Germinal center (tissue), 1 donor: ENCODE results near the gene AGPAT4.

ENCODE experiments used
- DNase-seq: peaks from one replicate; pipeline ENCODE4 v3.0.0; 2012; ENCODE audit warnings: mixed read lengths, low spot score

The AGPAT4 gene

GRCh38 chr6:161281092-161281491 lies 7.2 kb upstream of the AGPAT4 start:
- no peak for DNase-seq

- no peak for DNase-seq
Measured at GRCh38 chr6:161279677-161280415, 6.0 kb upstream of the AGPAT4 start.

- DNase-seq: no peak
Measured at GRCh38 chr6:161276605-161277155, 2.8 kb upstream of the AGPAT4 start.

GRCh38 chr6:161274898-161275297 lies 1.0 kb upstream of the AGPAT4 start:
- no peak for DNase-seq

GRCh38 chr6:161274488-161274858 lies 612 bp upstream of the AGPAT4 start:
- no peak for DNase-seq

GRCh38 chr6:161273274-161273751 lies 548 bp downstream of the AGPAT4 start:
- no peak for DNase-seq

- DNase-seq: no peak
Measured at GRCh38 chr6:161272635-161273273, 1.1 kb downstream of the AGPAT4 start.

- DNase-seq: no peak
Measured at GRCh38 chr6:161271343-161272030, 2.4 kb downstream of the AGPAT4 start.

- DNase-seq: no peak
Measured at GRCh38 chr6:161270116-161270515, 3.7 kb downstream of the AGPAT4 start.

GRCh38 chr6:161269310-161269709 lies 4.6 kb downstream of the AGPAT4 start:
- no peak for DNase-seq

- no peak for DNase-seq
Measured at GRCh38 chr6:161268531-161269210, 5.2 kb downstream of the AGPAT4 start.

GRCh38 chr6:161266513-161267230 lies 7.2 kb downstream of the AGPAT4 start:
- DNase-seq: no peak

- no peak for DNase-seq
Measured at GRCh38 chr6:161265975-161266374, 7.9 kb downstream of the AGPAT4 start.

- DNase-seq: no peak
Measured at GRCh38 chr6:161265554-161265953, 8.3 kb downstream of the AGPAT4 start.

- DNase-seq: no peak
Measured at GRCh38 chr6:161264181-161264580, 9.7 kb downstream of the AGPAT4 start.

- no peak for DNase-seq
Measured at GRCh38 chr6:161261816-161262215, 12.0 kb downstream of the AGPAT4 start.

- no peak for DNase-seq
Measured at GRCh38 chr6:161261325-161261724, 12.5 kb downstream of the AGPAT4 start.

- no peak for DNase-seq
Measured at GRCh38 chr6:161259302-161259701, 14.6 kb downstream of the AGPAT4 start.

GRCh38 chr6:161257793-161258457 lies 15.9 kb downstream of the AGPAT4 start:
- no peak for DNase-seq

GRCh38 chr6:161256407-161256806 lies 17.5 kb downstream of the AGPAT4 start:
- no peak for DNase-seq

- DNase-seq: no peak
Measured at GRCh38 chr6:161255518-161255917, 18.3 kb downstream of the AGPAT4 start.
